ENCODE results near the gene PKN2.

DNA sequence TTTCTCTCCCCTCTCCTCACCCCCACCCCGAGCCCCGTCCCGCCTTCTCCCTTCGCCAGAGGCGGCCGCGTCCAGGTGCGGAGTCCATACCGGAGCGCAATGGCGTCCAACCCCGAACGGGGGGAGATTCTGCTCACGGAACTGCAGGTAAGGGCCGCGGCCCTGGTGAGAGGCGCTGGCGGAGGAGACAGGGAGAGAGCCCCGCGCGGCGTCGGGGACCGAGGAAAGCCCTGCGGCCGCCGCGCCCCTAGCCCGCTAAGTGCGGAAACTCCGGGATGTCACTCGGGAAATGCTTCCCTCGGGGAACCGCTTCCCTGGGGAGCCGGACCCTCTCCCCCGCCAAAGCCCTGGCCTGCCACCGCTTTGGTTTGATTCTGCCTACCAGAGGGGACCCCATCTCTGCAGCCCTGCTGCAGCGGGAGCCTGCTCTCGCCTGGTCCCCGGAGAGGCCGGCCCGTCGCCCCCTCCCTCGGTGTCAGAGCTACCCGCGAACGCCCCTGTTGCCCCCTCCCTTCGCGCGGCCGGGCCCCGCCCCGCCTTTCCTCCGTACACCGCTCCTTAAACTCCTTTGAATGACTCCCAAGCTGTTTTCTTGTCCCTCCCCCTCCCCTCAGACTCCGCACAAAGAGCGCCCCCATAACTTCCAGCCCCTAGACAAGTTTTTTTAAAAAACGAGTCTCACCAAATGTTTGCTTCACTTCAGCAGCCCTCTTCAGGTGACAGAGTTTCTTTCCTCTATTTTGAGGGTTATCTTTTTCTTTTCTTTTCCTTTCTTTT is 597 bp downstream of the PKN2 start:
- TF ChIP-seq, protein P1, sequence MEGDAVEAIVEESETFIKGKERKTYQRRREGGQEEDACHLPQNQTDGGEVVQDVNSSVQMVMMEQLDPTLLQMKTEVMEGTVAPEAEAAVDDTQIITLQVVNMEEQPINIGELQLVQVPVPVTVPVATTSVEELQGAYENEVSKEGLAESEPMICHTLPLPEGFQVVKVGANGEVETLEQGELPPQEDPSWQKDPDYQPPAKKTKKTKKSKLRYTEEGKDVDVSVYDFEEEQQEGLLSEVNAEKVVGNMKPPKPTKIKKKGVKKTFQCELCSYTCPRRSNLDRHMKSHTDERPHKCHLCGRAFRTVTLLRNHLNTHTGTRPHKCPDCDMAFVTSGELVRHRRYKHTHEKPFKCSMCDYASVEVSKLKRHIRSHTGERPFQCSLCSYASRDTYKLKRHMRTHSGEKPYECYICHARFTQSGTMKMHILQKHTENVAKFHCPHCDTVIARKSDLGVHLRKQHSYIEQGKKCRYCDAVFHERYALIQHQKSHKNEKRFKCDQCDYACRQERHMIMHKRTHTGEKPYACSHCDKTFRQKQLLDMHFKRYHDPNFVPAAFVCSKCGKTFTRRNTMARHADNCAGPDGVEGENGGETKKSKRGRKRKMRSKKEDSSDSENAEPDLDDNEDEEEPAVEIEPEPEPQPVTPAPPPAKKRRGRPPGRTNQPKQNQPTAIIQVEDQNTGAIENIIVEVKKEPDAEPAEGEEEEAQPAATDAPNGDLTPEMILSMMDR (tag by site-specific recombination; IDR thresholded peaks at IDR 0.05), result peak; percentile 86
- TF ChIP-seq ZNF514 (tag by site-specific recombination; IDR thresholded peaks at IDR 0.05) (no peak), PRDM1 (tag by site-specific recombination; IDR thresholded peaks at IDR 0.05) (no peak), ZBTB7A (tag by site-specific recombination; IDR thresholded peaks at IDR 0.05; ENCODE audit: low read depth) (0 out of 2 replicates have a peak, but pooled peaks have one; percentile 39), ZBTB21 (tag by site-specific recombination; IDR thresholded peaks at IDR 0.05) (no peak), ZNF24 (tag by site-specific recombination; IDR thresholded peaks at IDR 0.05) (no peak), ZNF530 (tag by site-specific recombination; IDR thresholded peaks at IDR 0.05; ENCODE audit: low read depth) (no peak), ZNF623 (tag by site-specific recombination; IDR thresholded peaks at IDR 0.05) (no peak), YY1 (tag by site-specific recombination; IDR thresholded peaks at IDR 0.05) (peak; percentile 62), ZFP3 (tag by site-specific recombination; IDR thresholded peaks at IDR 0.05; ENCODE audit: low read depth) (no peak)

All from HEK293 (cell line).